ENCODE data around the gene DDX5.
"Not testable (repeated sequence)": the region's sequence is repeated elsewhere in the genome, so short reads cannot be mapped to it uniquely, and the experiment has no call there.

- not testable (repeated sequence) for TF ChIP-seq POLR2A (IDR thresholded peaks at IDR 0.05; ENCODE audit: low read depth, low read length); FOS (IDR thresholded peaks at IDR 0.05; ENCODE audit: low read depth, low read length); CTCF (conservative IDR thresholded peaks at IDR 0.05; ENCODE audit: low read depth, low read length); CEBPB (IDR thresholded peaks at IDR 0.05; ENCODE audit: low read depth, low read length); USF2 (IDR thresholded peaks at IDR 0.05; ENCODE audit: low read depth, low read length)
Measured at GRCh38 chr17:64466834-64467233, 39.3 kb downstream of the DDX5 start.

Measured in IMR-90 (cell line).